GM12878 (cell line): Measurements from ENCODE around the gene ABI1. TPM values are rescaled to one million over a fixed set of nuclear protein-coding genes. Genes with fewer than 3 reads are reported as not detected.

Experiments used
- CTCF ChIP-seq, 3 experiments: IDR thresholded peaks in 2 of 3; conservative IDR thresholded peaks in 1 of 3; 2 replicates each; pipeline ENCODE4 v1.5.1; 2011; ENCODE audit warnings: low read depth in 3 of 3, low read length in 3 of 3, mild to moderate bottlenecking in 3 of 3, control low read depth in 2 of 3, moderate library complexity in 2 of 3, inconsistent platforms in 1 of 3, mixed read lengths in 1 of 3; ENCODE audit not compliant: control insufficient read depth in 2 of 3, insufficient read depth in 1 of 3; ENCODE audit errors: extremely low read depth in 1 of 3
- JUND ChIP-seq: IDR thresholded peaks from 2 replicates; pipeline ENCODE4 v1.6.1; 2012; ENCODE audit warnings: low read depth, mild to moderate bottlenecking, low read length, improper control_type of control experiment, moderate library complexity
- POLR2A ChIP-seq: IDR thresholded peaks from 2 replicates; pipeline ENCODE4 v1.6.1; 2011; ENCODE audit warnings: low read depth, mild to moderate bottlenecking, low read length
- POLR2AphosphoS5 ChIP-seq: IDR thresholded peaks from 2 replicates; pipeline ENCODE4 v1.6.1; 2011; ENCODE audit warnings: mild to moderate bottlenecking, low read length, inconsistent platforms
- YBX1 ChIP-seq: fragments of 450-650 bp; IDR thresholded peaks from 2 replicates; pipeline ENCODE4 v1.6.1; 2016; ENCODE audit warnings: antibody characterized with exemption
- ZNF687 ChIP-seq: fragments of 450-650 bp; IDR thresholded peaks from 2 replicates; pipeline ENCODE4 v1.6.1; 2017; ENCODE audit warnings: mild to moderate bottlenecking, moderate library complexity
- polyA plus RNA-seq, 11 experiments: library from polyadenylated mRNA; depleted of rRNA in 4 of 11; unstranded in 6 of 11; stranded (reverse) in 5 of 11; fragments of >200 nt; fragmentation: Nextera tagmentation in 4 of 11; fragmentation: Illumina TruSeq in 1 of 11; extraction: Ambion mirVana in 4 of 11; extraction: Trizol in 1 of 11; gene quantifications; 1 replicate in 1 of 11; 2 replicates in 10 of 11; pipeline versions ENCODE4 v1.2.1 to v1.2.3, GENCODE V29; 2011 to 2016; ENCODE audit warnings: inconsistent platforms in 2 of 11, missing spikeins in 2 of 11, low read depth in 1 of 11
- total RNA-seq, 4 experiments: library from RNA; depleted of rRNA in 3 of 4; stranded (reverse); fragments of >200 nt in 3 of 4; fragmentation: Illumina TruSeq in 1 of 4; extraction: Trizol in 1 of 4; gene quantifications; 2 replicates each; pipeline versions ENCODE4 v1.2.1 to v1.2.3, GENCODE V29; 2013 to 2021

Gene ABI1
- total and polyA plus RNA-seq, 10 of the 15 experiments (the other 5 are each of a cell fraction or from before 2014, with no cell fraction given): 31.2 to 73.2 (median 50.7) TPM

- no peak for TF ChIP-seq CTCF (IDR thresholded peaks at IDR 0.05 in 2 of 3, conservative IDR thresholded peaks at IDR 0.05 in 1 of 3; ENCODE audit: control insufficient read depth in 2 of 3, extremely low read depth in 1 of 3, insufficient read depth in 1 of 3, low read depth in 3 of 3, low read length in 3 of 3)
- TF ChIP-seq POLR2AphosphoS5: no peak
- no peak for TF ChIP-seq JUND
- TF ChIP-seq YBX1: no peak
- TF ChIP-seq ZNF687: no peak
- TF ChIP-seq POLR2A: no peak
These were observed 18.9 kb downstream of the ABI1 start (continued) for GRCh38 chr10:26841733-26842317.
